A549 treated with dexamethasone at 1 μM for 4 hours (cell line): ENCODE results near the gene CDAN1. TPM values are rescaled to one million over a fixed set of nuclear protein-coding genes. Genes with fewer than 3 reads are reported as not detected.

Experiments used
- total RNA-seq: library from RNA; stranded (reverse); fragments of 200-300 nt; extraction: Qiagen RNA extraction; gene quantifications from 5 replicates; pipeline ENCODE4 v1.2.3, GENCODE V29; 2022

Gene CDAN1, protein sequence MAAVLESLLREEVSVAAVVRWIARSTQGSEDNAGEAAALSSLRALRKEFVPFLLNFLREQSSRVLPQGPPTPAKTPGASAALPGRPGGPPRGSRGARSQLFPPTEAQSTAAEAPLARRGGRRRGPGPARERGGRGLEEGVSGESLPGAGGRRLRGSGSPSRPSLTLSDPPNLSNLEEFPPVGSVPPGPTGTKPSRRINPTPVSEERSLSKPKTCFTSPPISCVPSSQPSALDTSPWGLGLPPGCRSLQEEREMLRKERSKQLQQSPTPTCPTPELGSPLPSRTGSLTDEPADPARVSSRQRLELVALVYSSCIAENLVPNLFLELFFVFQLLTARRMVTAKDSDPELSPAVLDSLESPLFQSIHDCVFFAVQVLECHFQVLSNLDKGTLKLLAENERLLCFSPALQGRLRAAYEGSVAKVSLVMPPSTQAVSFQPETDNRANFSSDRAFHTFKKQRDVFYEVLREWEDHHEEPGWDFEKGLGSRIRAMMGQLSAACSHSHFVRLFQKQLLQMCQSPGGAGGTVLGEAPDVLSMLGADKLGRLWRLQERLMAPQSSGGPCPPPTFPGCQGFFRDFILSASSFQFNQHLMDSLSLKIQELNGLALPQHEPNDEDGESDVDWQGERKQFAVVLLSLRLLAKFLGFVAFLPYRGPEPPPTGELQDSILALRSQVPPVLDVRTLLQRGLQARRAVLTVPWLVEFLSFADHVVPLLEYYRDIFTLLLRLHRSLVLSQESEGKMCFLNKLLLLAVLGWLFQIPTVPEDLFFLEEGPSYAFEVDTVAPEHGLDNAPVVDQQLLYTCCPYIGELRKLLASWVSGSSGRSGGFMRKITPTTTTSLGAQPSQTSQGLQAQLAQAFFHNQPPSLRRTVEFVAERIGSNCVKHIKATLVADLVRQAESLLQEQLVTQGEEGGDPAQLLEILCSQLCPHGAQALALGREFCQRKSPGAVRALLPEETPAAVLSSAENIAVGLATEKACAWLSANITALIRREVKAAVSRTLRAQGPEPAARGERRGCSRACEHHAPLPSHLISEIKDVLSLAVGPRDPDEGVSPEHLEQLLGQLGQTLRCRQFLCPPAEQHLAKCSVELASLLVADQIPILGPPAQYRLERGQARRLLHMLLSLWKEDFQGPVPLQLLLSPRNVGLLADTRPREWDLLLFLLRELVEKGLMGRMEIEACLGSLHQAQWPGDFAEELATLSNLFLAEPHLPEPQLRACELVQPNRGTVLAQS
- 3.9 to 6.9 TPM (median 6.4 TPM) in 5 replicates for total RNA-seq

DNA sequence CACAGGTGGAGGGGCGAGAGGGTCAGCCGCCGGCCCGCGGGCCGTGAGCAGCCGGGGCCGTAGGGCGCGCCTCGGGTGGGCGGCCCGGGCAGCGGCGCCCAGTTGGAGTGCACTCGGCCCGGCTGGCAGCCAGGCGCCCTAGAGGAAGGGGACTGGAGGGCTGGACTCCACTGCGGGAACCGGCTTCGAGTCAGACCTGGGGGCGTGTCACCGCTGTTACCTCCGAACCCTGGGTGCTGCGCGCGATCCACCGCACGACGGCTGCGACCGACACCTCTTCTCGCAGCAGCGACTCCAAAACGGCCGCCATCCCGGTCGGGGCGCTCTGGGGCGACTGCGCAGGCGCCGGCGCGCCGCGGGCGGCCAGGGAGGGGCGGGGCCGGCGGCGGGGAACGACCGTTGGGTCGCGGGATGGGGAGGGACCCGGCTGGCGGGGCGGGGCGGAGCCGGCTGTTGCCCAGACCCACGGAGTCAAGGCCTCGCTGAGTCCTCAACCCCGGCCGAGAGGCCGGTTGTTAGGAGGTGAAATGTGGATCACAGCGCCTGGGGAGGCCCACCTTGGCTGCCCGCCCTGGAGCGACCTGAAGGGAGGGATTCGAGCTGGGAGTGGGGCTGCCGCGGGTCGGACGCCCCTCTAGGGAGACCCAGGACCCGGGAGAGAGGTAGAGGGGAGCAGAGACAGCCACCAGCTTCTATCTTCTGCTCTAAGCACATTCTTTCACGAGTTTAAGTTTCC is at the start of gene CDAN1:
CDAN1 (minus strand) TSS at position 336 of the 736 bp plus-strand sequence; CDS start at position 310, 26 bp downstream.

Other genes starting within 250 kb of the CDAN1 start
- 7.2 to 13.9 TPM (median 12.6 TPM) in 5 replicates for gene ZNF106, start 246.0 kb downstream of the CDAN1 start, total RNA-seq
- gene SNAP23, start 241.5 kb downstream of the CDAN1 start, total RNA-seq = 15.2 to 40.0 TPM (median 19.0 TPM) in 5 replicates
- 9.7 to 13.3 TPM (median 12.1 TPM) in 5 replicates for gene LRRC57, start 188.3 kb downstream of the CDAN1 start, total RNA-seq
- 18.5 to 24.6 TPM (median 21.8 TPM) in 5 replicates for gene HAUS2, start 188.3 kb downstream of the CDAN1 start, total RNA-seq
- 1.2 to 1.9 TPM (median 1.6 TPM) in 5 replicates for gene STARD9, start 161.5 kb downstream of the CDAN1 start, total RNA-seq
- 1.1 to 3.0 TPM (median 2.2 TPM) in 5 replicates for gene TTBK2, start 183.7 kb upstream of the CDAN1 start, total RNA-seq